ENCODE data around the gene TCF12.

Gene TCF12

DNA sequence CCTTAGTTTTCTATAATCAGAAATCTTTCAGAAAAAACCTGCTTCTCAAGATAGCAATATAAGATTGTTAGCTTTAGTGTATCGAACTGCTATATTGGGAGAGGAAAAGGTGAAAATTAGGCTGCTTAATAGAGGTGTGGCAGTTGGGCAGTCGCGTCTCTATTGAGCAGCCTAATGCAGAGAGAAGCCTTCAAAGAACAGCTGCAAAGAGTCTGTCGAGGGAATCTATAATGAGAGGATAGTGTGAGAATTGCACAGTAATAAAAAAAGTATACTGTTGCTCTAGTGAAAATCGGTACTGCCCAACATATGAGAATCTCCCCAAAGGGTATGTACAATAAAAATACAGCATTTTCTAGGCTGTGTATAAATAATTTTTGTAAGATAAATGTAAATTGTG is 184.4 kb downstream of the TCF12 start:
- TF ChIP-seq, protein P1, sequence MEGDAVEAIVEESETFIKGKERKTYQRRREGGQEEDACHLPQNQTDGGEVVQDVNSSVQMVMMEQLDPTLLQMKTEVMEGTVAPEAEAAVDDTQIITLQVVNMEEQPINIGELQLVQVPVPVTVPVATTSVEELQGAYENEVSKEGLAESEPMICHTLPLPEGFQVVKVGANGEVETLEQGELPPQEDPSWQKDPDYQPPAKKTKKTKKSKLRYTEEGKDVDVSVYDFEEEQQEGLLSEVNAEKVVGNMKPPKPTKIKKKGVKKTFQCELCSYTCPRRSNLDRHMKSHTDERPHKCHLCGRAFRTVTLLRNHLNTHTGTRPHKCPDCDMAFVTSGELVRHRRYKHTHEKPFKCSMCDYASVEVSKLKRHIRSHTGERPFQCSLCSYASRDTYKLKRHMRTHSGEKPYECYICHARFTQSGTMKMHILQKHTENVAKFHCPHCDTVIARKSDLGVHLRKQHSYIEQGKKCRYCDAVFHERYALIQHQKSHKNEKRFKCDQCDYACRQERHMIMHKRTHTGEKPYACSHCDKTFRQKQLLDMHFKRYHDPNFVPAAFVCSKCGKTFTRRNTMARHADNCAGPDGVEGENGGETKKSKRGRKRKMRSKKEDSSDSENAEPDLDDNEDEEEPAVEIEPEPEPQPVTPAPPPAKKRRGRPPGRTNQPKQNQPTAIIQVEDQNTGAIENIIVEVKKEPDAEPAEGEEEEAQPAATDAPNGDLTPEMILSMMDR (IDR thresholded peaks at IDR 0.05; ENCODE audit: low read depth, low read length, missing control alignments): no peak
- no peak for DNase-seq (ENCODE audit: low read depth)
- H3K4me3 ChIP-seq (ENCODE audit: low read depth, low read length): no peak overlapping the region
- in situ Hi-C loops (cut with HindIII; ENCODE audit: low sequenced_read_pairs): no loop called here

DNA sequence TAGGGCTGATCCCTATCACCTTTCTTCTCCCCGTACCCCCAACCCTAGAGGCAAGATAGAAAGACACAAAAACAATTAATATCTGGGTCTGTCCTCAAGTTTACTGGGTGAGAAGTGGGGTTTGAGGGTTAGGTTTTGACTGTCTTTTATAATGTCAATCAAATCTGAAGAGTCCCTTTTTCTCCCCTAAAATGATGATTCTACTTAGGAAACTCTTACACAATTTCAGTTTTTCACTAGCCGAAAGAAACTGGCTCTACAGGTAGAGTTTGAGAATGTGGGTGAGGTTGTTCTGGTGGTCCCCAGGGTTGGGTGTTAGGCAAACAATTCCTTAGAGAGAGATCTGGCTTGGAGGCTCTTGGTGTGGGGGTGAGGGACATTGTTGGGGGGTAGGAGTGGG is 189.9 kb downstream of the TCF12 start:
- in situ Hi-C loops (cut with HindIII; ENCODE audit: low sequenced_read_pairs): no loop called here
- TF ChIP-seq, protein P1 (IDR thresholded peaks at IDR 0.05; ENCODE audit: low read depth, low read length, missing control alignments): no peak
- H3K4me3 ChIP-seq (ENCODE audit: low read depth, low read length): no peak overlapping the region
- no peak for DNase-seq (ENCODE audit: low read depth)

DNA sequence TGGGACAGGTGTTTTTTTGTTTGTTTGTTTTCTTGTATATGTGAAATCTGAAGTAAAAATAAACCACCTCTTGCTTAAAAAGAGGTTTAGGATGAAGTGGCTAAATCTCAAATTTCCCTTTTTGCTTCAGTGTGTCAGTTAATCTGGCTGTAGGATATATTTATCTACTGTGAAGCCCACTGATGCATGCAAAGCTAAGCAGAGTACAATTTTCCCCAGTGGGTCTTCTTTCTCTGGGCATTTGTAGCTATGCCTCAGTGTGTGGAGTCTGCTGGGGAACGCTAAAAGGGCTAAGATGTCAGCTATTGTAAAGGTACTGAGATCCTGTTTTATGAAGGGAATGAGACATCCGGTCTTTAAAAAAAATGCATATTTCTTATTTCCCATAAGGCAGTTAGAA is 190.6 kb downstream of the TCF12 start:
- no peak for DNase-seq (ENCODE audit: low read depth)
- TF ChIP-seq, protein P1 (IDR thresholded peaks at IDR 0.05; ENCODE audit: low read depth, low read length, missing control alignments): no peak
- H3K4me3 ChIP-seq (ENCODE audit: low read depth, low read length): no peak overlapping the region
- in situ Hi-C loops (cut with HindIII; ENCODE audit: low sequenced_read_pairs): no loop called here

DNA sequence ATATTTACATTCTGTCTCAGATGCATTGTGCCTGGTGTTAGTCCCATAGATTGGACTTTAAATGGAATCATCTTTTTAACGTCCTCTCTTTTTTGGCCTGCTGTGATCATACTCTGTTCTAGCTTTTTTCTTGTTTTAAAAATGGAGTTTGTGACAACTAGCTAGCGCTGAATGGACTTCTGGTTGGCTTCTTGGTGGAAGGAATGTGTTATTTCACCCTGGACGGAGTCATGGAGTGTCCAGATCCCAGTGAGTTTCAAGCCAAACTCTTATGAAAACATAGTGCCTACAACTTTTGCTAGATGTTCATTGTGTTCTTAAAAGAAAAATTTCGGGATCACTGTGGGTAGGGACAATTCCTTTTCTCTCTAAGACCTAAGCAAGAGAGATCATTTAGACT is 192.6 kb downstream of the TCF12 start:
- in situ Hi-C loops (cut with HindIII; ENCODE audit: low sequenced_read_pairs): no loop called here
- TF ChIP-seq, protein P1 (IDR thresholded peaks at IDR 0.05; ENCODE audit: low read depth, low read length, missing control alignments): no peak
- DNase-seq (ENCODE audit: low read depth): no peak
- H3K4me3 ChIP-seq (ENCODE audit: low read depth, low read length): no peak overlapping the region

DNA sequence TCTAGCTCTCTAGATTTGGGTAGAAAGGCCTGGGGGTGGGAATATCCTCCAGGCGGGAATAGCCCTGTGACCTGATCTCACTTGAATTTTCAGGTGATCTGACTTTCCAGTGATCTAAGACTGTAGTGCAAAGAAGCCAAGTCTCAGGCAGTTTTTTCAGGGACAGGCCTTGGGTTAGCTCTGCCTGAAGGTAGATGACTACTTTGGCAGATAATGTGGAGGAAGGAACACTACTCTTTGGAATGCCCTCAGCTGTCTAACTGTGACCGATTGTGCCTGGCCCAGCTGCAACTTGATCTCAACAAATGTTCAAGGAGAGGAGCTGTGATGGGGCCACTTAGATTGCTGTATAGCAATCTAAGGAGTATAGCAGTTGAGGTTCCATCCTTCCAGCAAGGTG is 193.7 kb downstream of the TCF12 start:
- H3K4me3 ChIP-seq (ENCODE audit: low read depth, low read length): no peak overlapping the region
- DNase-seq (ENCODE audit: low read depth): no peak
- in situ Hi-C loops (cut with HindIII; ENCODE audit: low sequenced_read_pairs): no loop called here
- TF ChIP-seq, protein P1 (IDR thresholded peaks at IDR 0.05; ENCODE audit: low read depth, low read length, missing control alignments): no peak

DNA sequence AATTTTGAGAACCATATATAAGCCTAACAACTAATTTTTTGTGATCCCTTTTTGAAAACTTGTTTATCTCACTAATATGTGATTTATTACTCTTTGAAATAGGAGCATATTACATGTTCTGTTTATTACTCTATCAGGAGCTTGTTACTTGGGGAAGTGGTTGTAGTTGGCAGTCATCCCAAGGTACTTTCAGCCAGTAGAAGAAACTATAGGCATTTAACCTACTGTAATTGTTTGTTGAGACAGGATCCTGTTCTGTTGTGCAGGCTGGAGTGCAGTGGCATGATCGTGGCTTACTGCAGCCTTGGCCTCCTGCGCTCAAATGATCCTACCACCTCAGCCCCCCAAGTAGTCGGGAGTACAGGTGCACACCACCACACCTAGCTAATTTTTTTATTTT is 195.6 kb downstream of the TCF12 start:
- in situ Hi-C loops (cut with HindIII; ENCODE audit: low sequenced_read_pairs): no loop called here

More for the DNA sequence above, 195.6 kb downstream of the TCF12 start:
- DNase-seq (ENCODE audit: low read depth): peak; percentile 28
- H3K4me3 ChIP-seq (ENCODE audit: low read depth, low read length): no peak overlapping the region
- TF ChIP-seq, protein P1 (IDR thresholded peaks at IDR 0.05; ENCODE audit: low read depth, low read length, missing control alignments): no peak

All from astrocyte of the cerebellum (primary cell).